HG03520 (cell line): ENCODE data around the gene NAPA.
"Not testable (repeated sequence)": the region's sequence is repeated elsewhere in the genome, so short reads cannot be mapped to it uniquely, and the experiment has no call there.

Experiments
- ATAC-seq: cut with Tn5 transposase; IDR thresholded peaks from one replicate; pipeline ENCODE4 v1.9.1; 2021; ENCODE audit warnings: mild to moderate bottlenecking, moderate library complexity; ENCODE audit not compliant: unreplicated experiment

The NAPA gene

DNA sequence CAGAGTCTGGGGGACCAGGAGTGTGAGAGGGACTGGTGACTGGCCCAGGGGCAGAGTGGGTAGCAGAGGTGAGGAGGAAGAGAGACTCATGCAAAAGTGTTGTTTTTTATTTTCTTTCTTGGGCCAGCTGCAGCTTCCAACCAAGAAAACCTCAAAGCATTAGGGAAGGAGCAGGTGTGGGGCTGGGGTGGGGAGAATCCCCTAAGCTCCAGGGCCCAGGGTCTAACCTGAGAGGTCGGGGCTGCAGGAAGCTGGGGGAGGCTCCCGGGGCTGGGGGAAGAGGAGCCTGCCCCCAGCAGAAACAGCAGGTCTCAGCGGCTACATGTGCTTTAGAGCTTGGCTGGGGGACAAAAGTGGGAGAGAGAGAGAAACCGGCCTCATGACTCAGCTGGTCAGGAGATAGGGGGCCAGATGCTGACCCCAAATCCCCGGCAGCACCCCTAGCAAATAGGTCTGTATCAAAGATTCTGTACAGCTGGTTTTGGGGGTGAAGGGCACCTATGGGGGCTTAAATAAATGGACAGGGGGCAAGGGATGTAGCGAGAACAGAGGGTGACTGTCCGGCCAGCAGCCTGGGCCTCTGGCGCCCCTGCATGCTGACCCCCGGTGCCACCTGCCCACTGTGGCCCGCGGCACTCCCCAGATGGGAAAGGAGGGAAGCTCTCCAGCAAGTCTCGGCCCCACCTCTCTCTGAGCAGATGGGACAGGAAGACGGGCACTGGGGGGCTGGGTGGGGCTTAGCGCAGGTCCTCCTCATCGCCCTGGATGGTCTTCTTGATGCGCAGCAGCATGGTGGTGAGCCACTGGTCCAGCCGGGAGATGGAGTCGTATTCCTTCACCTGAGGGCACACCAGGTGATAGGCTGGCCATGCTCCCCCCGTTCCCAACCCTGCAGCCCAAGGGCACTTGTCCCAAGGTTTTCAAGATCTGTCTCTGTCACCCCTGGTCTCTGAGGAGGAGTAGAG is 27.0 kb downstream of the NAPA start:
- ATAC-seq: no peak

GRCh38 chr19:47486900-47487299 is 28.0 kb downstream of the NAPA start:
- ATAC-seq: no peak

DNA sequence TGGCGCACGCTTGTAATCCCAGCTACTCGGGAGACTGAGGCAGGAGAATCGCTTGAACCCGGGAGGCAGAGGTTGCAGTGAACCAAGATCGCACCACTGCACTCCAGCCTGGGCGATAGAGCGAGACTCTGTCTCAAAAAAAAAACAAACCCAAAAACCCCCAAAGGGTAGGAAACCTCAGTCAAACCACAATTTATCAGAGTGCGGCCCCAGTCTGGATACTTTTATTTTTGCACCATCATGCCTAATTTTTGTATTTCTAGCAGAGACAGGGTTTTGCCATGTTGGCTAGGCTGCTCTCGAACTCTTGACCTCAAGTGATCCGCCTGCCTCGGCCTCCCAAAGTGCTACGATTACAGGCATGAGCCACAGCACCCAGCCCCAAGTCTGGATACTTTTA is 28.6 kb downstream of the NAPA start:
- ATAC-seq: not testable (repeated sequence)

DNA sequence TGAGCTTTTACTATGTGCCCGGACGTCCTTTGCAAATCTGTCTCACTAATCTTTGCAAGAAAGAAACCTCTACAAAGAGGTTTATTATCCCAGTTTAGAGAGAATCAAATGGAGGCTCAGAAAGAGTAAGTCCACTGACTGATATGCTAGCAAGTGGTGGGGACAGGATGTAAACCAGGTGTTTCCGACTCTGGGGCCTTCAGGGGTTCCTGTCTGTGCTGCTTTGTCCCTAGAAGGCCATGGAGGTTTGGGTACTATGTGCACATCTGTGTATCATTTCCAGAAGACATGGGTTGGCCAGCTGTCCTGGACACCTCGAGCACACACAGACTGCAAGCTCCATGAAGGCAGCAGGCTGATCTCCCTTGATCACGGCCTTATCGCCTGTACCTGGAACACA is 29.7 kb downstream of the NAPA start:
- no peak for ATAC-seq

GRCh38 chr19:47483800-47484690 is 30.8 kb downstream of the NAPA start, which contains the start of gene KPTN:
Gene KPTN, minus strand, starts transcription at chr19:47484219. Its CDS starts 59 bp downstream, at chr19:47484160.
- peak; percentile 58 for ATAC-seq

- no peak for ATAC-seq
Measured at GRCh38 chr19:47483200-47483599, 31.7 kb downstream of the NAPA start.

- no peak for ATAC-seq
Measured at GRCh38 chr19:47481460-47482052, 33.3 kb downstream of the NAPA start.

DNA sequence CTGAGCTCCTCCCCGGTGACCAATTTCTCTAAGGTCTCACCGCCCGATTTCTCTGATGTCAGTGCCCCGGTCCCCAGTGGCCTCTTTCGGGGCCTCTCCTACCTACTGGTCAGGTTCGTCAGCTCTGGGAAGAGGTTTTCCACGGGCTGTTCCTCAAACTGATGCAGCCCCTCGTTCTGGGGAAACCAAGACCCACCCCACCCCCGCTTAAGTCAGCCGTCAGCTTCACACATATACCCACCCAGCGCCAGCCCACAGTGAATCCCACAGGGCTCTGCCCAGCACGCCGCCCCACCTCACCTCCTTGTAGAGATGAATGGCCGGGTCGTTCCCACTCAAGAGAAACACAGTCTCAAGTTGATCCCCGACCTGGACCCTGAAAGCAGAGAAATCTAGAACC is 34.2 kb downstream of the NAPA start:
- ATAC-seq: no peak

GRCh38 chr19:47479701-47480503 is 35.0 kb downstream of the NAPA start:
- ATAC-seq: no peak

DNA sequence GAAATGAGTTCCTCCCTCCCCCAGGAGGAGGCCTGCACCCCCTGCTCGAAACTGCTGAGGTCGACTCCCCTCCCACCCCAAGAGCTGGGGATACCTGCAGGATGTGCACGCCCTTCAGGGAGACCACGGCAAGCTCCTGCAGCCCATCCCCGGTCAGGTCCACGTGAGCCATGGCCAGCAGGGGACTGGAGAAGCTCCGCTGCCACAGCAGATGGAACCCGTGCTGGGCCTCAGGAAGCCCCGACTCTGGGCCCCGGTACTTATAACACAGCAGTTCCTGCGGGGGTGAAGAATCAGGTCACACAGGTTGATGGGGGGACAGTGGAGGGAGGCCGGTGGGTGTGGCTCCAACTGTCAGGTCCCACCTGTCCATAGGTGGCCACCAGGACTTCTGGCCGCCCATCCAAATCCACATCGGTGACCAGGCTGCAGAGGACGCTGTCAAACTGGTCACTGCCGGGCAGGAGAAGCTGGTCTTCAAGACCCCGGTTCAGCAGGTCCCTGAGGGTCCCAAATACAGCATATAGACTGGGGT is 38.4 kb downstream of the NAPA start:
- no peak for ATAC-seq

- ATAC-seq: no peak
Measured at GRCh38 chr19:47475465-47475864, 39.4 kb downstream of the NAPA start.

GRCh38 chr19:47473336-47473735 is 41.5 kb downstream of the NAPA start:
- ATAC-seq: no peak

DNA sequence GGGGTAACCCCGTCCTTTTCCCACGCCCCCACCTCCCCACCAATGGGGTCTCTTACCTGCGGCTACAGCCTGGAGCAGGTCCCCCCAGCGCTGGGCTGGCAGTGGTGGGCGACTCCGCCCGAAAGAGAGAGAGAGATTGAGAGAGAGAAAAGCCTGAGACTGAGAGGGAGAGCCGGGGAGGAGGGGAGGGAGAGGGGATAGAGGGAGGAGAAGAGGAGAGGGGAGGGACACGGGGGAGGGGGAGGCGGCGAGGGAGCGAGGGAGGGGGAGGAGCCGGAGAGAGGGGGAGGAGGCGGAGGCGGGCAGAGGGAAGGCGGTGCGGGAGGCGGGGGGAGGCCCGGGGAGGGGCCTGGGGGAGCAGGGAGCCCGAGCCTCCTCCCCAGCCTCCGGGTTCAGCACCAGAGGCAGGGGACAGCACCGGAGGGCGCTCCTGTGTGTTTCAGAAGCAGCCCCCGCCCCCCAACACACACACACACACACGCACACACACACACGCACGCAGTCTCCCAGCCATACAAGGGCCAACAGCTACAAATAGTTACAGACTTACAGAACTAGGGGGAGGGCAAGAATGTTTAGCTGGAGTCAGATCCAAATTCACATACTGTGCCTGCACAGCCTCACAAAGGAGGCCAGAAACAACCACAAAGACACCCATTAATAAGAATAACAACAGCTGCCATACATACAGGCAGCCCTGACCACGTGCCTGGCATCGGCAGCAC is 43.0 kb downstream of the NAPA start, which contains the start of gene SLC8A2:
TSS of gene SLC8A2 (minus strand) at position 161 of the 725 bp plus-strand sequence. CDS start 5,490 bp downstream, outside the sequence.
- no peak for ATAC-seq

DNA sequence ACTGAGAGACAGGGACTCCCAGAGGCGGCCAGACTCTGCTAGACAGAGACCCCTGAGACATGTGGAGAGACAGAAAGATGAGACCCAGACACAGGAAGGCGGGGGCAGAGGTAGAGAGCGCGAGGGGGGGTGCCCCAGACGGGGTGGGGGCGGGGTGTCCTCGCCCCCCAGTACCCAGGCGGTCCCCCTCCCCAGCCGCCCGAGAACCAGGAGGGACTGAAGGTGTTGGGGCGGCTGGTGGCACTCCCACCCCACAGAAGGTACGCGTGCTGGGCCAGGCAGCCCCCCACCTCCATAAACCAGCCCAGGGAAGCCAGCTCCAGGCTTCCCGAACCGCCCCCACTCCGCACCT is 43.5 kb downstream of the NAPA start:
- no peak for ATAC-seq

GRCh38 chr19:47470447-47471195 is 44.2 kb downstream of the NAPA start:
- ATAC-seq: no peak

- no peak for ATAC-seq
Measured at GRCh38 chr19:47469719-47470118, 45.1 kb downstream of the NAPA start.

GRCh38 chr19:47469363-47469700 is 45.5 kb downstream of the NAPA start:
- ATAC-seq: no peak

GRCh38 chr19:47467914-47468313 is 46.9 kb downstream of the NAPA start:
- ATAC-seq: no peak

DNA sequence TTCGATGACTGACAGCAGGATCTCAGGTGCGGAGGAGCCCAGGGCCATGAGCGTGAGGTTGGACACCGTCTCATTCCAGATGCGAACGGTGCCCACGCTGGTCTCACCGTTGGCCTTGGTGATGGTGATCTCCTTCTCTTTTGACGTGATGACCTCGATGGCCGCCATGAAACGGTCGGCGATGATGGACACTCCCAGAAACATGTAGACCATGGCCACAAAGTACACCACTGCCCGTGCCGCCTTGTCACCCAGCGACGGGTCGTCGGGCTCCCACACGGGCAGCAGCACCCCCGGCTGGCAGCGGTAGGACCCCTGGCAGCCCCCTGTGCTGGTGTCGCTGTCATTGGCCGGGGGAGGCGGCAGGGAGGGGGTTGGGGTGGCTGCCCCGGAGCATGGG is 48.9 kb downstream of the NAPA start:
- ATAC-seq: no peak
